DND-41 (cell line): ENCODE results near the gene PRMT5.

Experiments used
- EZH2 ChIP-seq: IDR thresholded peaks from 3 replicates; pipeline ENCODE4 v1.6.1; 2012; ENCODE audit warnings: borderline replicate concordance, low read depth, mild to moderate bottlenecking, moderate library complexity, low read length, inconsistent platforms; ENCODE audit not compliant: severe bottlenecking
- TF ChIP-seq, protein P1 (sequence below): IDR thresholded peaks from 2 replicates; pipeline ENCODE4 v1.5.1; 2012; ENCODE audit warnings: borderline replicate concordance, low read length, moderate library complexity, mild to moderate bottlenecking; ENCODE audit not compliant: poor library complexity, severe bottlenecking; ENCODE audit errors: extremely low read depth

DNA sequence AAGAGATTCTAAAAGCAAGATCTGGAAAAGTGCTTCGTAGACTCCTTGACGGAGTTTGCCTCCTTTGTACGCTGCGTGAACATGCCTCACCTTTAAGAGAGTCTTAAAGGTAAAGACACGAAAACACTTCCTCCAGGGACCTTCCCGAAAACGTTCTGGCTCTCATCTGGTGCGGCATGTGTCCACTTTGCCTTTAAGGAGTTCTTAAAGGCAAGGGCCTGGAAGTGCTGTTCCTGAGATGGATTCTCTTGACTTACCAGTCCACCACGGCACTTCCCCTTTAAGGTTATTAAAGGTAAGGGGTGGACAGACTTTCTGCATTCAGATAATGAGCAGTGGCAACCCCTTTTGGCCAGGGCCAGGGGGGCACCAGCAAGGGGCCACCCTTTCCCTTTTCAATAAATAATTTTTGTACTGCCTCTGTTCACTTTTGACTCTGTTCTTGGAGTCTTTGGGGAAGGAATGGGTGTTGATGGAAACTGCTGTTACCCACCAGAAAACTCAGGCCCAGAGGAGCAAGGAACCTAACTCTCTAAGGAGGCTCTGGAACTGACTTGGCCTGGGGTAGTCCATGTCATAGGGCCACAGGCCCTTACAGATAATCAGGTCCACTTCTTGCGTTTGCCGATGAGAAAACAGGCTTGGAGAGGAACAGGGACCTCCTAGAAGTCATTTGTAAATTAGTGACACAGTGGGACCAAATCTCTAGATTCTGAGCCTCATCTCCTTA is 41.8 kb downstream of the PRMT5 start:
- TF ChIP-seq, protein P1, sequence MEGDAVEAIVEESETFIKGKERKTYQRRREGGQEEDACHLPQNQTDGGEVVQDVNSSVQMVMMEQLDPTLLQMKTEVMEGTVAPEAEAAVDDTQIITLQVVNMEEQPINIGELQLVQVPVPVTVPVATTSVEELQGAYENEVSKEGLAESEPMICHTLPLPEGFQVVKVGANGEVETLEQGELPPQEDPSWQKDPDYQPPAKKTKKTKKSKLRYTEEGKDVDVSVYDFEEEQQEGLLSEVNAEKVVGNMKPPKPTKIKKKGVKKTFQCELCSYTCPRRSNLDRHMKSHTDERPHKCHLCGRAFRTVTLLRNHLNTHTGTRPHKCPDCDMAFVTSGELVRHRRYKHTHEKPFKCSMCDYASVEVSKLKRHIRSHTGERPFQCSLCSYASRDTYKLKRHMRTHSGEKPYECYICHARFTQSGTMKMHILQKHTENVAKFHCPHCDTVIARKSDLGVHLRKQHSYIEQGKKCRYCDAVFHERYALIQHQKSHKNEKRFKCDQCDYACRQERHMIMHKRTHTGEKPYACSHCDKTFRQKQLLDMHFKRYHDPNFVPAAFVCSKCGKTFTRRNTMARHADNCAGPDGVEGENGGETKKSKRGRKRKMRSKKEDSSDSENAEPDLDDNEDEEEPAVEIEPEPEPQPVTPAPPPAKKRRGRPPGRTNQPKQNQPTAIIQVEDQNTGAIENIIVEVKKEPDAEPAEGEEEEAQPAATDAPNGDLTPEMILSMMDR, result no peak
- TF ChIP-seq EZH2, result no peak
